ENCODE measurements around the gene ERBB4.

Gene ERBB4

GRCh38 chr2:212528106-212528856 is 10.3 kb downstream of the ERBB4 start:
- Histone ChIP-seq H2BK12ac (ENCODE audit: low read length) (no peak overlapping the region), H3K23ac (ENCODE audit: low read depth, low read length, poor library complexity) (no peak overlapping the region), H3K4ac (ENCODE audit: low read length) (no peak overlapping the region), H2BK120ac (ENCODE audit: low read depth, low read length) (no peak overlapping the region), H2BK5ac (ENCODE audit: low read length) (no peak overlapping the region), H3K9ac (ENCODE audit: low read depth, low read length, poor library complexity) (no peak overlapping the region), H3K36me3 (replicated peaks in 1 of 2; ENCODE audit: control insufficient read depth in 2 of 2, insufficient read depth in 2 of 2, low read length in 2 of 2) (no peaks in the 10 kb centered on the region), H2BK15ac (ENCODE audit: low read length) (no peak overlapping the region), H4K91ac (ENCODE audit: low read depth, low read length, poor library complexity) (no peak overlapping the region), H2AFZ (ENCODE audit: low read length) (no peak overlapping the region), H3K18ac (ENCODE audit: low read length) (no peak overlapping the region), H3K4me2 (ENCODE audit: insufficient read depth, low read length, poor library complexity, severe bottlenecking) (no peak overlapping the region), H2AK5ac (ENCODE audit: low read depth, low read length) (no peak overlapping the region), H3K27me3 (ENCODE audit: control insufficient read depth in 3 of 3, insufficient read depth in 3 of 3, low read depth in 1 of 3, low read length in 3 of 3) (no peaks in the 10 kb centered on the region), H3K9me3 (replicated peaks in 1 of 2; ENCODE audit: control insufficient read depth in 2 of 2, insufficient read depth in 1 of 2, low read depth in 1 of 2, low read length in 2 of 2) (no peaks in the 10 kb centered on the region), H4K8ac (ENCODE audit: low read depth, low read length) (no peak overlapping the region), H3K14ac (ENCODE audit: low read length) (no peak overlapping the region), H3K27ac (replicated peaks; ENCODE audit: low read length) (no peak overlapping the region), H3K4me3 (ENCODE audit: low read length in 2 of 2) (no peak overlapping the region), H3K4me1 (ENCODE audit: control insufficient read depth in 2 of 2, insufficient read depth in 1 of 2, low read depth in 1 of 2, low read length in 2 of 2) (peaks cover 0 to 14% of the 10 kb centered on the region in 2 donors), H3K79me1 (ENCODE audit: low read depth, low read length) (no peaks in the 10 kb centered on the region)
- WGBS, 2 donors (ENCODE audit: extremely low coverage in 2 of 2, insufficient read length in 2 of 2, insufficient replicate concordance in 1 of 2) = no CpG with 5 or more reads among the region's 6 CpGs
- DNase-seq (ENCODE audit: low spot score) = no peak

GRCh38 chr2:212526059-212526458 is 12.5 kb downstream of the ERBB4 start:
- DNase-seq (ENCODE audit: low spot score) = no peak
- no peaks in the 10 kb centered on the region for H3K4me1 ChIP-seq (ENCODE audit: control insufficient read depth in 2 of 2, insufficient read depth in 1 of 2, low read depth in 1 of 2, low read length in 2 of 2)
- no peaks in the 10 kb centered on the region for H3K79me1 ChIP-seq (ENCODE audit: low read depth, low read length)
- H3K27me3 ChIP-seq (ENCODE audit: control insufficient read depth in 3 of 3, insufficient read depth in 3 of 3, low read depth in 1 of 3, low read length in 3 of 3) = no peaks in the 10 kb centered on the region
- no peaks in the 10 kb centered on the region for H3K36me3 ChIP-seq (replicated peaks in 1 of 2; ENCODE audit: control insufficient read depth in 2 of 2, insufficient read depth in 2 of 2, low read length in 2 of 2)
- H3K4me2 ChIP-seq (ENCODE audit: insufficient read depth, low read length, poor library complexity, severe bottlenecking) = no peak overlapping the region
- H4K91ac ChIP-seq (ENCODE audit: low read depth, low read length, poor library complexity) = no peak overlapping the region
- H3K4me3 ChIP-seq (ENCODE audit: low read length in 2 of 2) = no peak overlapping the region
- H3K9me3 ChIP-seq (replicated peaks in 1 of 2; ENCODE audit: control insufficient read depth in 2 of 2, insufficient read depth in 1 of 2, low read depth in 1 of 2, low read length in 2 of 2) = no peaks in the 10 kb centered on the region
- H2BK15ac ChIP-seq (ENCODE audit: low read length) = no peak overlapping the region
- H2BK5ac ChIP-seq (ENCODE audit: low read length) = no peak overlapping the region
- no peak overlapping the region for H3K27ac ChIP-seq (replicated peaks; ENCODE audit: low read length)
- H3K4ac ChIP-seq (ENCODE audit: low read length) = no peak overlapping the region
- H3K9ac ChIP-seq (ENCODE audit: low read depth, low read length, poor library complexity) = no peak overlapping the region
- no peak overlapping the region for H2AK5ac ChIP-seq (ENCODE audit: low read depth, low read length)
- no peak overlapping the region for H3K18ac ChIP-seq (ENCODE audit: low read length)
- no CpG with 5 or more reads among the region's 1 CpG for WGBS, 2 donors (ENCODE audit: extremely low coverage in 2 of 2, insufficient read length in 2 of 2, insufficient replicate concordance in 1 of 2)
- H2AFZ ChIP-seq (ENCODE audit: low read length) = no peak overlapping the region
- H3K14ac ChIP-seq (ENCODE audit: low read length) = no peak overlapping the region
- H3K23ac ChIP-seq (ENCODE audit: low read depth, low read length, poor library complexity) = no peak overlapping the region
- H2BK120ac ChIP-seq (ENCODE audit: low read depth, low read length) = no peak overlapping the region
- H4K8ac ChIP-seq (ENCODE audit: low read depth, low read length) = no peak overlapping the region
- no peak overlapping the region for H2BK12ac ChIP-seq (ENCODE audit: low read length)

GRCh38 chr2:212523756-212524155 is 14.8 kb downstream of the ERBB4 start:
- Histone ChIP-seq H3K14ac (ENCODE audit: low read length) (no peak overlapping the region), H3K27ac (replicated peaks; ENCODE audit: low read length) (no peak overlapping the region), H4K91ac (ENCODE audit: low read depth, low read length, poor library complexity) (no peak overlapping the region), H2BK12ac (ENCODE audit: low read length) (no peak overlapping the region), H3K18ac (ENCODE audit: low read length) (no peak overlapping the region), H2BK120ac (ENCODE audit: low read depth, low read length) (no peak overlapping the region), H3K9me3 (replicated peaks in 1 of 2; ENCODE audit: control insufficient read depth in 2 of 2, insufficient read depth in 1 of 2, low read depth in 1 of 2, low read length in 2 of 2) (no peaks in the 10 kb centered on the region), H3K4me3 (ENCODE audit: low read length in 2 of 2) (no peak overlapping the region), H2BK5ac (ENCODE audit: low read length) (no peak overlapping the region), H3K4me1 (ENCODE audit: control insufficient read depth in 2 of 2, insufficient read depth in 1 of 2, low read depth in 1 of 2, low read length in 2 of 2) (peaks cover 0 to under 1% of the 10 kb centered on the region in 2 donors), H2AFZ (ENCODE audit: low read length) (no peak overlapping the region), H2BK15ac (ENCODE audit: low read length) (no peak overlapping the region), H3K79me1 (ENCODE audit: low read depth, low read length) (no peaks in the 10 kb centered on the region), H3K9ac (ENCODE audit: low read depth, low read length, poor library complexity) (no peak overlapping the region), H3K36me3 (replicated peaks in 1 of 2; ENCODE audit: control insufficient read depth in 2 of 2, insufficient read depth in 2 of 2, low read length in 2 of 2) (no peaks in the 10 kb centered on the region), H3K4ac (ENCODE audit: low read length) (no peak overlapping the region), H2AK5ac (ENCODE audit: low read depth, low read length) (no peak overlapping the region), H3K4me2 (ENCODE audit: insufficient read depth, low read length, poor library complexity, severe bottlenecking) (no peak overlapping the region), H3K27me3 (ENCODE audit: control insufficient read depth in 3 of 3, insufficient read depth in 3 of 3, low read depth in 1 of 3, low read length in 3 of 3) (no peaks in the 10 kb centered on the region), H4K8ac (ENCODE audit: low read depth, low read length) (no peak overlapping the region), H3K23ac (ENCODE audit: low read depth, low read length, poor library complexity) (no peak overlapping the region)
- WGBS, 2 donors (ENCODE audit: extremely low coverage in 2 of 2, insufficient read length in 2 of 2, insufficient replicate concordance in 1 of 2) = no CpG with 5 or more reads among the region's 2 CpGs
- DNase-seq (ENCODE audit: low spot score) = no peak

GRCh38 chr2:212520340-212520739 is 18.3 kb downstream of the ERBB4 start:
- no CpG with 5 or more reads among the region's 2 CpGs for WGBS, 2 donors (ENCODE audit: extremely low coverage in 2 of 2, insufficient read length in 2 of 2, insufficient replicate concordance in 1 of 2)
- Histone ChIP-seq H2BK120ac (ENCODE audit: low read depth, low read length) (no peak overlapping the region), H3K4ac (ENCODE audit: low read length) (no peak overlapping the region)

More at GRCh38 chr2:212520340-212520739, 18.3 kb downstream of the ERBB4 start:
- Histone ChIP-seq H3K36me3 (replicated peaks in 1 of 2; ENCODE audit: control insufficient read depth in 2 of 2, insufficient read depth in 2 of 2, low read length in 2 of 2) (no peaks in the 10 kb centered on the region), H3K14ac (ENCODE audit: low read length) (no peak overlapping the region), H3K23ac (ENCODE audit: low read depth, low read length, poor library complexity) (no peak overlapping the region), H3K9ac (ENCODE audit: low read depth, low read length, poor library complexity) (no peak overlapping the region), H3K27me3 (ENCODE audit: control insufficient read depth in 3 of 3, insufficient read depth in 3 of 3, low read depth in 1 of 3, low read length in 3 of 3) (no peaks in the 10 kb centered on the region), H2BK15ac (ENCODE audit: low read length) (no peak overlapping the region), H2AFZ (ENCODE audit: low read length) (no peak overlapping the region), H3K4me3 (ENCODE audit: low read length in 2 of 2) (no peak overlapping the region), H2BK5ac (ENCODE audit: low read length) (no peak overlapping the region), H3K18ac (ENCODE audit: low read length) (no peak overlapping the region), H3K4me2 (ENCODE audit: insufficient read depth, low read length, poor library complexity, severe bottlenecking) (no peak overlapping the region), H3K27ac (replicated peaks; ENCODE audit: low read length) (no peak overlapping the region), H3K9me3 (replicated peaks in 1 of 2; ENCODE audit: control insufficient read depth in 2 of 2, insufficient read depth in 1 of 2, low read depth in 1 of 2, low read length in 2 of 2) (no peaks in the 10 kb centered on the region), H3K79me1 (ENCODE audit: low read depth, low read length) (no peaks in the 10 kb centered on the region), H2AK5ac (ENCODE audit: low read depth, low read length) (no peak overlapping the region), H2BK12ac (ENCODE audit: low read length) (no peak overlapping the region), H4K8ac (ENCODE audit: low read depth, low read length) (no peak overlapping the region), H3K4me1 (ENCODE audit: control insufficient read depth in 2 of 2, insufficient read depth in 1 of 2, low read depth in 1 of 2, low read length in 2 of 2) (peaks cover 0 to 13% of the 10 kb centered on the region in 2 donors), H4K91ac (ENCODE audit: low read depth, low read length, poor library complexity) (no peak overlapping the region)
- no peak for DNase-seq (ENCODE audit: low spot score)

All from neuronal stem cell (in vitro differentiated cells).